ENCODE measurements around the gene NFATC2. TPM values are rescaled to one million over a fixed set of nuclear protein-coding genes. Genes with fewer than 3 reads are reported as not detected.

NFATC2 gene
- polyA plus RNA-seq, 1 donor from 2014 or later: not detected

- no peak overlapping the region for H3K4me2 ChIP-seq (ENCODE audit: low read length)
- no peak overlapping the region for H3K9ac ChIP-seq (ENCODE audit: low read length)
Observed at GRCh38 chr20:51447765-51448148, 94.8 kb downstream of the NFATC2 start.

GRCh38 chr20:51447097-51447764, 95.3 kb downstream of the NFATC2 start:
- Histone ChIP-seq H3K9ac (ENCODE audit: low read length) (no peak overlapping the region), H3K27ac (ENCODE audit: low read length) (no peak overlapping the region), H3F3A (ENCODE audit: insufficient read depth, low read length, poor library complexity, severe bottlenecking) (no peaks in the 10 kb centered on the region), H4K20me1 (ENCODE audit: insufficient read depth) (no peaks in the 10 kb centered on the region), H3K9me2 (ENCODE audit: insufficient read depth, low read length) (no peaks in the 10 kb centered on the region), H2AFZ (ENCODE audit: low read depth, low read length) (no peak overlapping the region), H3K9me3 (ENCODE audit: low read length) (no peaks in the 10 kb centered on the region), H3K4me3 (ENCODE audit: low read length) (no peak overlapping the region), H3K36me3 (ENCODE audit: insufficient read depth, low read length) (no peaks in the 10 kb centered on the region), H3K4me2 (ENCODE audit: low read length) (no peak overlapping the region), H3K79me2 (replicated peaks; ENCODE audit: insufficient read depth, low read length) (no peaks in the 10 kb centered on the region), H3K27me3 (ENCODE audit: insufficient read depth, low read depth, low read length) (no peaks in the 10 kb centered on the region)
- no peak for TF ChIP-seq TAF1 (IDR thresholded peaks at IDR 0.05; ENCODE audit: low read depth)
- no peak for TF ChIP-seq SMC3 (conservative IDR thresholded peaks at IDR 0.05; ENCODE audit: poor library complexity)
- no peak for TF ChIP-seq EZH2 (IDR thresholded peaks at IDR 0.05; ENCODE audit: borderline replicate concordance, insufficient read depth, low read length, poor library complexity, severe bottlenecking)
- no peak for TF ChIP-seq CTCF (IDR thresholded peaks at IDR 0.05; ENCODE audit: poor library complexity, severe bottlenecking)

More at GRCh38 chr20:51447765-51448148, 94.8 kb downstream of the NFATC2 start:
- H2AFZ ChIP-seq (ENCODE audit: low read depth, low read length): no peak overlapping the region
- H3K27me3 ChIP-seq (ENCODE audit: insufficient read depth, low read depth, low read length): no peaks in the 10 kb centered on the region
- no peaks in the 10 kb centered on the region for H3K9me2 ChIP-seq (ENCODE audit: insufficient read depth, low read length)
- H3K9me3 ChIP-seq (ENCODE audit: low read length): no peaks in the 10 kb centered on the region
- no peak overlapping the region for H3K4me3 ChIP-seq (ENCODE audit: low read length)
- no peaks in the 10 kb centered on the region for H4K20me1 ChIP-seq (ENCODE audit: insufficient read depth)
- no peaks in the 10 kb centered on the region for H3F3A ChIP-seq (ENCODE audit: insufficient read depth, low read length, poor library complexity, severe bottlenecking)
- H3K36me3 ChIP-seq (ENCODE audit: insufficient read depth, low read length): no peaks in the 10 kb centered on the region
- no peak for TF ChIP-seq EZH2 (IDR thresholded peaks at IDR 0.05; ENCODE audit: borderline replicate concordance, insufficient read depth, low read length, poor library complexity, severe bottlenecking)
- TF ChIP-seq RAD21 (conservative IDR thresholded peaks at IDR 0.05): no peak
- TF ChIP-seq EP300 (conservative IDR thresholded peaks at IDR 0.05; ENCODE audit: poor library complexity, severe bottlenecking): no peak
- TF ChIP-seq CTCF (IDR thresholded peaks at IDR 0.05; ENCODE audit: poor library complexity, severe bottlenecking): no peak
- TF ChIP-seq POLR2AphosphoS5 (IDR thresholded peaks at IDR 0.05): no peak
- TF ChIP-seq TAF1 (IDR thresholded peaks at IDR 0.05; ENCODE audit: low read depth): no peak
- TF ChIP-seq SMC3 (conservative IDR thresholded peaks at IDR 0.05; ENCODE audit: poor library complexity): no peak
- no peaks in the 10 kb centered on the region for H3K79me2 ChIP-seq (replicated peaks; ENCODE audit: insufficient read depth, low read length)
- no peak overlapping the region for H3K27ac ChIP-seq (ENCODE audit: low read length)

- H3F3A ChIP-seq (ENCODE audit: insufficient read depth, low read length, poor library complexity, severe bottlenecking): no peaks in the 10 kb centered on the region
- no peaks in the 10 kb centered on the region for H3K9me2 ChIP-seq (ENCODE audit: insufficient read depth, low read length)
- no peak overlapping the region for H2AFZ ChIP-seq (ENCODE audit: low read depth, low read length)
- H3K9me3 ChIP-seq (ENCODE audit: low read length): no peaks in the 10 kb centered on the region
- no peaks in the 10 kb centered on the region for H3K36me3 ChIP-seq (ENCODE audit: insufficient read depth, low read length)
- no peaks in the 10 kb centered on the region for H3K79me2 ChIP-seq (replicated peaks; ENCODE audit: insufficient read depth, low read length)
- no peak overlapping the region for H3K4me3 ChIP-seq (ENCODE audit: low read length)
- no peaks in the 10 kb centered on the region for H4K20me1 ChIP-seq (ENCODE audit: insufficient read depth)
- H3K27ac ChIP-seq (ENCODE audit: low read length): no peak overlapping the region
- TF ChIP-seq RAD21 (conservative IDR thresholded peaks at IDR 0.05): no peak
- TF ChIP-seq MXI1 (conservative IDR thresholded peaks at IDR 0.05; ENCODE audit: poor library complexity, severe bottlenecking): no peak
- no peak for TF ChIP-seq CTCF (IDR thresholded peaks at IDR 0.05; ENCODE audit: poor library complexity, severe bottlenecking)
- TF ChIP-seq EP300 (conservative IDR thresholded peaks at IDR 0.05; ENCODE audit: poor library complexity, severe bottlenecking): no peak
- no peak for TF ChIP-seq SMC3 (conservative IDR thresholded peaks at IDR 0.05; ENCODE audit: poor library complexity)
- no peak for TF ChIP-seq EZH2 (IDR thresholded peaks at IDR 0.05; ENCODE audit: borderline replicate concordance, insufficient read depth, low read length, poor library complexity, severe bottlenecking)
- no peak for TF ChIP-seq POLR2AphosphoS5 (IDR thresholded peaks at IDR 0.05)
- no peak for TF ChIP-seq REST (IDR thresholded peaks at IDR 0.05; ENCODE audit: borderline replicate concordance)
- H3K9ac ChIP-seq (ENCODE audit: low read length): no peak overlapping the region
- no peaks in the 10 kb centered on the region for H3K27me3 ChIP-seq (ENCODE audit: insufficient read depth, low read depth, low read length)
- no peak overlapping the region for H3K4me2 ChIP-seq (ENCODE audit: low read length)
Observed at GRCh38 chr20:51446656-51447055, 95.9 kb downstream of the NFATC2 start.
